HepG2 (cell line): Measurements from ENCODE around the gene PROC. TPM values are rescaled to one million over a fixed set of nuclear protein-coding genes. Genes with fewer than 3 reads are reported as not detected.

ENCODE experiments used
- CENPX ChIP-seq: sonication (generic); formaldehyde crosslinking; IDR thresholded peaks from 2 replicates; pipeline ENCODE4 v1.9.0; 2021; ENCODE audit warnings: mild to moderate bottlenecking, missing genetic modification reagents, moderate library complexity
- DNMT3B ChIP-seq: conservative IDR thresholded peaks from 2 replicates; pipeline ENCODE4 v1.6.1; 2016; ENCODE audit warnings: missing biosample characterization, control low read depth
- ERF ChIP-seq: IDR thresholded peaks from 2 replicates; pipeline ENCODE4 v1.6.1; 2018; ENCODE audit warnings: missing biosample characterization, missing genetic modification reagents
- GFI1 ChIP-seq: sonication (generic); formaldehyde crosslinking; IDR thresholded peaks from 2 replicates; pipeline ENCODE4 v1.5.0; 2020; ENCODE audit warnings: missing genetic modification reagents, mild to moderate bottlenecking, borderline replicate concordance
- HIVEP1 ChIP-seq: sonication (generic); formaldehyde crosslinking; IDR thresholded peaks from 2 replicates; pipeline ENCODE4 v1.4.0; 2020; ENCODE audit warnings: mild to moderate bottlenecking, missing genetic modification reagents
- ISX ChIP-seq: sonication (generic); formaldehyde crosslinking; conservative IDR thresholded peaks from 2 replicates; pipeline ENCODE4 v1.5.0; 2020; ENCODE audit warnings: missing genetic modification reagents
- KDM3A ChIP-seq: IDR thresholded peaks from 2 replicates; pipeline ENCODE4 v1.6.1; 2018; ENCODE audit warnings: low read depth, missing compliant biosample characterization
- MAF1 ChIP-seq: sonication (generic); formaldehyde crosslinking; IDR thresholded peaks from 2 replicates; pipeline ENCODE4 v1.5.0; 2020; ENCODE audit warnings: missing genetic modification reagents, borderline replicate concordance
- NCOA2 ChIP-seq: sonication (generic); formaldehyde crosslinking; IDR thresholded peaks from 2 replicates; pipeline ENCODE4 v1.8.0; 2022; ENCODE audit warnings: inconsistent platforms
- NFE2 ChIP-seq: sonication (generic); formaldehyde crosslinking; IDR thresholded peaks from 2 replicates; pipeline ENCODE4 v1.4.0; 2020; ENCODE audit warnings: missing genetic modification reagents
- PAF1 ChIP-seq: IDR thresholded peaks from 2 replicates; pipeline ENCODE4 v1.6.1; 2016; ENCODE audit warnings: missing genetic modification reagents, missing compliant biosample characterization
- PHF5A ChIP-seq: IDR thresholded peaks from one replicate; pipeline ENCODE4 v1.6.1; 2018; ENCODE audit warnings: low read depth, missing genetic modification reagents; ENCODE audit not compliant: unreplicated experiment
- POLR2AphosphoS5 ChIP-seq: IDR thresholded peaks from 2 replicates; pipeline ENCODE4 v1.6.1; 2012; ENCODE audit warnings: low read depth, low read length
- SP2 ChIP-seq: sonication (generic); formaldehyde crosslinking; IDR thresholded peaks from 2 replicates; pipeline ENCODE4 v1.5.1; 2020; ENCODE audit warnings: mild to moderate bottlenecking, missing genetic modification reagents
- TARDBP ChIP-seq: sonication (generic); formaldehyde crosslinking; IDR thresholded peaks from 2 replicates; pipeline ENCODE4 v1.8.0; 2022; ENCODE audit warnings: mild to moderate bottlenecking, missing genetic modification reagents
- TCF7 ChIP-seq: sonication (generic); IDR thresholded peaks from 2 replicates; pipeline ENCODE4 v1.6.1; 2016; ENCODE audit warnings: antibody characterized with exemption, low read depth
- ZBTB10 ChIP-seq: sonication (generic); formaldehyde crosslinking; IDR thresholded peaks from 2 replicates; pipeline ENCODE4 v1.4.0; 2020; ENCODE audit warnings: missing genetic modification reagents, borderline replicate concordance
- ZBTB34 ChIP-seq: sonication (generic); formaldehyde crosslinking; IDR thresholded peaks from 2 replicates; pipeline ENCODE4 v1.8.0; 2022; ENCODE audit warnings: mild to moderate bottlenecking, missing genetic modification reagents
- ZFP82 ChIP-seq: sonication (generic); formaldehyde crosslinking; IDR thresholded peaks from 2 replicates; pipeline ENCODE4 v1.5.1; 2020; ENCODE audit warnings: mild to moderate bottlenecking, missing genetic modification reagents, borderline replicate concordance
- ZMYM3 ChIP-seq: sonication (generic); formaldehyde crosslinking; IDR thresholded peaks from 2 replicates; pipeline ENCODE4 v1.5.1; 2020; ENCODE audit warnings: mild to moderate bottlenecking, missing genetic modification reagents
- ZNF234 ChIP-seq: sonication (generic); formaldehyde crosslinking; conservative IDR thresholded peaks from 2 replicates; pipeline ENCODE4 v1.5.1; 2020; ENCODE audit warnings: mild to moderate bottlenecking, missing genetic modification reagents
- ZNF441 ChIP-seq: sonication (generic); formaldehyde crosslinking; IDR thresholded peaks from 2 replicates; pipeline ENCODE4 v1.7.0; 2021; ENCODE audit warnings: missing genetic modification reagents, borderline replicate concordance
- ZNF460 ChIP-seq: sonication (generic); formaldehyde crosslinking; IDR thresholded peaks from 2 replicates; pipeline ENCODE4 v1.5.1; 2020; ENCODE audit warnings: missing genetic modification reagents, mild to moderate bottlenecking, borderline replicate concordance
- ZNF513 ChIP-seq: sonication (generic); formaldehyde crosslinking; conservative IDR thresholded peaks from 2 replicates; pipeline ENCODE4 v1.5.0; 2020; ENCODE audit warnings: missing genetic modification reagents
- ZNF605 ChIP-seq: sonication (generic); formaldehyde crosslinking; IDR thresholded peaks from 2 replicates; pipeline ENCODE4 v1.8.0; 2022; ENCODE audit warnings: mild to moderate bottlenecking, missing genetic modification reagents
- ZNF737 ChIP-seq: sonication (generic); formaldehyde crosslinking; IDR thresholded peaks from 2 replicates; pipeline ENCODE4 v1.5.0; 2020; ENCODE audit warnings: missing genetic modification reagents, mild to moderate bottlenecking, borderline replicate concordance
- polyA plus RNA-seq, 8 experiments: library from polyadenylated mRNA; depleted of rRNA in 3 of 8; stranded (reverse) in 7 of 8; unstranded in 1 of 8; fragments of >200 nt; fragmentation: Illumina TruSeq in 4 of 8; extraction: Trizol in 4 of 8; gene quantifications; 2 replicates each; pipeline versions ENCODE4 v1.2.1 to v1.2.3, GENCODE V29; 2011 to 2016; ENCODE audit warnings: low read depth in 4 of 8, missing spikeins in 1 of 8, mixed read lengths in 1 of 8; ENCODE audit not compliant: insufficient read depth in 1 of 8
- total RNA-seq, 5 experiments: library from RNA; depleted of rRNA; stranded (reverse); fragments of >200 nt; fragmentation: Illumina TruSeq; extraction: Trizol; gene quantifications; 2 replicates each; pipeline ENCODE4 v1.2.3, GENCODE V29; 2016; ENCODE audit warnings: low read depth in 1 of 5

Gene PROC
- total and polyA plus RNA-seq, 2 of the 13 experiments (the other 11 are each of a cell fraction or from before 2014, with no cell fraction given) = 134 to 185 TPM

GRCh38 chr2:127388423-127389164 lies 29.6 kb upstream of the PROC start (continued):
- TF ChIP-seq SP2 = no peak
- TF ChIP-seq TCF7 = no peak
- TF ChIP-seq ZBTB34 (CRISPR knock-in tag) = 0 out of 2 replicates have a peak, but pooled peaks have one; percentile 7
- no peak for TF ChIP-seq MAF1 (CRISPR knock-in tag)
- no peak for TF ChIP-seq ZNF234 (CRISPR knock-in tag)
- no peak for TF ChIP-seq NFE2 (CRISPR knock-in tag)
- peak; percentile 5; the same call in 1 of the 2 replicates for TF ChIP-seq ZFP82 (CRISPR knock-in tag)
- TF ChIP-seq ZNF737 (CRISPR knock-in tag) = no peak
- no peak for TF ChIP-seq NCOA2 (CRISPR knock-in tag)
- TF ChIP-seq KDM3A (CRISPR knock-in tag) = no peak
- TF ChIP-seq ZNF441 = no peak
- no peak; the same call in 1 of the 2 replicates for TF ChIP-seq ZNF460 (CRISPR knock-in tag)
- no peak for TF ChIP-seq PHF5A (CRISPR knock-in tag)
- no peak for TF ChIP-seq PAF1 (CRISPR knock-in tag)
- TF ChIP-seq GFI1 (CRISPR knock-in tag) = peak; percentile 31; the same call in 1 of the 2 replicates
- no peak for TF ChIP-seq POLR2AphosphoS5
- peak; percentile 27; the same call in 1 of the 2 replicates for TF ChIP-seq DNMT3B
- peak; percentile 73; the same call in 1 of the 2 replicates for TF ChIP-seq CENPX
- TF ChIP-seq ZNF513 (CRISPR knock-in tag) = no peak
- TF ChIP-seq ZBTB10 = no peak
- TF ChIP-seq HIVEP1 = no peak
- no peak for TF ChIP-seq ZMYM3 (CRISPR knock-in tag)
- TF ChIP-seq ISX (CRISPR knock-in tag) = no peak
- TF ChIP-seq ZNF605 = peak; percentile 58
- no peak; the same call in 1 of the 2 replicates for TF ChIP-seq TARDBP
- TF ChIP-seq ERF (CRISPR knock-in tag) = no peak
